Peyer's patch (tissue), 4 donors: ENCODE measurements around the gene GPLD1.

Source experiments
- POLR2A ChIP-seq, 2 donors: fragments of 450-650 bp; IDR thresholded peaks; one replicate each; pipeline ENCODE4 v1.5.1; 2017; ENCODE audit warnings: antibody characterized with exemption in 2 of 2, mild to moderate bottlenecking in 2 of 2, moderate library complexity in 2 of 2
- TF ChIP-seq, protein P1 (sequence below), 6 experiments: fragments of 450-650 bp in 4 of 6; fragments of 200-600 bp in 2 of 6; sonication (generic) in 1 of 6; IDR thresholded peaks; one replicate each; pipeline ENCODE4 v1.5.1; 2017 to 2019; ENCODE audit warnings: antibody characterized with exemption in 6 of 6, mild to moderate bottlenecking in 3 of 6, moderate library complexity in 1 of 6

DNA sequence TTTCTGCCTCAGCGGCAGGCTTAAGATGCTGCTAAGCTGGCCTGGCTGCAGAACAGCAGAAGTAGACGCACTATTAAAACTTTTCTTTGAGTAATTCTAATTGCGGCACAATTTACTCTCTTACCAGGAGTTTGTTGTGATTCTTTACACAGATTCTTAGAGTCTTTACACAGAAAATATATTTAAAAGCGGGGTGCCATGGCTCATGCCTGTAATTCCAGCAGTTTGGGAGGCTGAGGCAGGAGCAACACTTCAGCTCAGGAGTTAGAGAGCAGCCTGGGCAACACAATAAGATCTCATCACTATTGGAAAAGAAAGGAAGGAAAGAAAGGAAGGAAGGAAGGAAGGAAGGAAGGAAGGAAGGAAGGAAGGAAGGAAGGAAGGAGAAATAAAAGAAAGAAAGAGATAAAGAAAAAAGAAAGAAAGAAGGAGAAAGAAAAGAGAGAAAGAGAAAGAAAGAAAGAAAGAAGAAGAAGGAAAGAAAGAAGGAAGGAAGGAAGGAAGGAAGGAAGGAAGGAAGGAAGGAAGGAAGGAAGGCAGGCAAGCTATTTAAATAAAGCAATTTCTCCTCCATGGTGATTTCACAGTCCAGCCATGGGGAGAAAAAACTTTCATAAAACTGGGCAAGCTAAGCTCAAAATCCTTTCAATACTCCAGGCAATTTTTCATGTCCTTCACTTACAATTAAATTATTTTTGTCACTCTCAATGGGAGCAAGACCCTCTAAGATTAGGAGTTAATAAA is 107.7 kb downstream of the GPLD1 start:
- no peak for TF ChIP-seq POLR2A (IDR thresholded peaks at IDR 0.05)
- TF ChIP-seq, protein P1, sequence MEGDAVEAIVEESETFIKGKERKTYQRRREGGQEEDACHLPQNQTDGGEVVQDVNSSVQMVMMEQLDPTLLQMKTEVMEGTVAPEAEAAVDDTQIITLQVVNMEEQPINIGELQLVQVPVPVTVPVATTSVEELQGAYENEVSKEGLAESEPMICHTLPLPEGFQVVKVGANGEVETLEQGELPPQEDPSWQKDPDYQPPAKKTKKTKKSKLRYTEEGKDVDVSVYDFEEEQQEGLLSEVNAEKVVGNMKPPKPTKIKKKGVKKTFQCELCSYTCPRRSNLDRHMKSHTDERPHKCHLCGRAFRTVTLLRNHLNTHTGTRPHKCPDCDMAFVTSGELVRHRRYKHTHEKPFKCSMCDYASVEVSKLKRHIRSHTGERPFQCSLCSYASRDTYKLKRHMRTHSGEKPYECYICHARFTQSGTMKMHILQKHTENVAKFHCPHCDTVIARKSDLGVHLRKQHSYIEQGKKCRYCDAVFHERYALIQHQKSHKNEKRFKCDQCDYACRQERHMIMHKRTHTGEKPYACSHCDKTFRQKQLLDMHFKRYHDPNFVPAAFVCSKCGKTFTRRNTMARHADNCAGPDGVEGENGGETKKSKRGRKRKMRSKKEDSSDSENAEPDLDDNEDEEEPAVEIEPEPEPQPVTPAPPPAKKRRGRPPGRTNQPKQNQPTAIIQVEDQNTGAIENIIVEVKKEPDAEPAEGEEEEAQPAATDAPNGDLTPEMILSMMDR (IDR thresholded peaks at IDR 0.05): no peak
